ENCODE measurements around the gene KLHL18. TPM values are rescaled to one million over a fixed set of nuclear protein-coding genes. Genes with fewer than 3 reads are reported as not detected.
"Not testable (repeated sequence)": the region's sequence is repeated elsewhere in the genome, so short reads cannot be mapped to it uniquely, and the experiment has no call there.

The KLHL18 gene
- total RNA-seq, 1 donor from 2014 or later = 49.3 TPM

- Mint-ChIP-seq H3K9me3 (no peaks in the 10 kb centered on the region), H3K36me3 (ENCODE audit: low read depth) (peaks cover 24% of the 10 kb centered on the region), H3K27ac (no peak overlapping the region), H3K4me3 (no peak overlapping the region), H3K4me1 (peaks cover 12% of the 10 kb centered on the region), H3K27me3 (no peaks in the 10 kb centered on the region)
- no peak for DNase-seq
- intact Hi-C loops (cut with micrococcal nuclease) = no loop called here
Measured at GRCh38 chr3:47291158-47291753, 8.5 kb downstream of the KLHL18 start.

GRCh38 chr3:47291754-47292420 is 9.1 kb downstream of the KLHL18 start:
- DNase-seq; H3K27ac Mint-ChIP-seq; H3K27me3 Mint-ChIP-seq; H3K9me3 Mint-ChIP-seq; intact Hi-C loops (cut with micrococcal nuclease); H3K4me3 Mint-ChIP-seq: not testable (repeated sequence)
- Mint-ChIP-seq H3K4me1 (peaks cover 17% of the 10 kb centered on the region), H3K36me3 (ENCODE audit: low read depth) (peaks cover 21% of the 10 kb centered on the region)

- Mint-ChIP-seq H3K36me3 (ENCODE audit: low read depth) (peaks cover 24% of the 10 kb centered on the region), H3K27me3 (no peaks in the 10 kb centered on the region), H3K27ac (no peak overlapping the region), H3K4me1 (peaks cover 21% of the 10 kb centered on the region), H3K4me3 (no peak overlapping the region), H3K9me3 (no peaks in the 10 kb centered on the region)
- intact Hi-C loops (cut with micrococcal nuclease) = no loop called here
- no peak for DNase-seq
Measured at GRCh38 chr3:47293822-47294221, 11.1 kb downstream of the KLHL18 start.

- Mint-ChIP-seq H3K9me3 (no peaks in the 10 kb centered on the region), H3K4me1 (peaks cover 20% of the 10 kb centered on the region), H3K36me3 (ENCODE audit: low read depth) (peaks cover 19% of the 10 kb centered on the region), H3K27ac (no peak overlapping the region), H3K27me3 (no peaks in the 10 kb centered on the region), H3K4me3 (no peak overlapping the region)
- DNase-seq = no peak
- intact Hi-C loops (cut with micrococcal nuclease) = no loop called here
Measured at GRCh38 chr3:47294392-47294791, 11.6 kb downstream of the KLHL18 start.

- DNase-seq = no peak
- intact Hi-C loops (cut with micrococcal nuclease) = no loop called here
- no peaks in the 10 kb centered on the region for H3K27me3 Mint-ChIP-seq
Measured at GRCh38 chr3:47295322-47295721, 12.6 kb downstream of the KLHL18 start.

GRCh38 chr3:47295976-47296375 is 13.2 kb downstream of the KLHL18 start:
- H3K4me1 Mint-ChIP-seq = peaks cover 21% of the 10 kb centered on the region
- no peak overlapping the region for H3K27ac Mint-ChIP-seq
- peaks cover 9% of the 10 kb centered on the region for H3K36me3 Mint-ChIP-seq (ENCODE audit: low read depth)
- DNase-seq = no peak
- intact Hi-C loops (cut with micrococcal nuclease) = no loop called here
- H3K4me3 Mint-ChIP-seq = no peak overlapping the region
- H3K9me3 Mint-ChIP-seq = no peaks in the 10 kb centered on the region
- no peaks in the 10 kb centered on the region for H3K27me3 Mint-ChIP-seq

More at GRCh38 chr3:47295322-47295721, 12.6 kb downstream of the KLHL18 start:
- Mint-ChIP-seq H3K4me3 (no peak overlapping the region), H3K36me3 (ENCODE audit: low read depth) (peaks cover 15% of the 10 kb centered on the region), H3K4me1 (peaks cover 21% of the 10 kb centered on the region), H3K9me3 (no peaks in the 10 kb centered on the region), H3K27ac (peak overlapping the region; percentile 61)

GRCh38 chr3:47296562-47297302 is 14.0 kb downstream of the KLHL18 start:
- Mint-ChIP-seq H3K27me3 (no peaks in the 10 kb centered on the region), H3K4me3 (no peak overlapping the region), H3K36me3 (ENCODE audit: low read depth) (peaks cover 12% of the 10 kb centered on the region), H3K4me1 (peaks cover 21% of the 10 kb centered on the region), H3K9me3 (no peaks in the 10 kb centered on the region), H3K27ac (no peak overlapping the region)
- DNase-seq = no peak
- intact Hi-C loops (cut with micrococcal nuclease) = no loop called here

- Mint-ChIP-seq H3K27ac (no peak overlapping the region), H3K9me3 (no peaks in the 10 kb centered on the region), H3K4me1 (peaks cover 23% of the 10 kb centered on the region), H3K4me3 (no peak overlapping the region), H3K27me3 (no peaks in the 10 kb centered on the region), H3K36me3 (ENCODE audit: low read depth) (peaks cover 21% of the 10 kb centered on the region)
- intact Hi-C loops (cut with micrococcal nuclease) = no loop called here
- DNase-seq = no peak
Measured at GRCh38 chr3:47298439-47298838, 15.7 kb downstream of the KLHL18 start.

GRCh38 chr3:47299381-47300318 is 16.9 kb downstream of the KLHL18 start:
- H3K9me3 Mint-ChIP-seq = no peaks in the 10 kb centered on the region
- no peak overlapping the region for H3K27ac Mint-ChIP-seq
- H3K27me3 Mint-ChIP-seq = no peaks in the 10 kb centered on the region
- no peak overlapping the region for H3K4me3 Mint-ChIP-seq
- H3K4me1 Mint-ChIP-seq = peaks cover 23% of the 10 kb centered on the region
- intact Hi-C loops (cut with micrococcal nuclease) = no loop called here
- DNase-seq = no peak
- peaks cover 25% of the 10 kb centered on the region for H3K36me3 Mint-ChIP-seq (ENCODE audit: low read depth)

GRCh38 chr3:47301456-47301855 is 18.7 kb downstream of the KLHL18 start:
- no peak for DNase-seq
- H3K4me1 Mint-ChIP-seq = peaks cover 17% of the 10 kb centered on the region
- no peaks in the 10 kb centered on the region for H3K27me3 Mint-ChIP-seq
- no peaks in the 10 kb centered on the region for H3K9me3 Mint-ChIP-seq
- intact Hi-C loops (cut with micrococcal nuclease) = no loop called here
- H3K36me3 Mint-ChIP-seq (ENCODE audit: low read depth) = peaks cover 33% of the 10 kb centered on the region
- H3K4me3 Mint-ChIP-seq = no peak overlapping the region
- no peak overlapping the region for H3K27ac Mint-ChIP-seq

GRCh38 chr3:47306022-47306421 is 23.3 kb downstream of the KLHL18 start:
- no peaks in the 10 kb centered on the region for H3K27me3 Mint-ChIP-seq
- peaks cover 49% of the 10 kb centered on the region for H3K36me3 Mint-ChIP-seq (ENCODE audit: low read depth)

GRCh38 chr3:47309231-47309630 is 26.5 kb downstream of the KLHL18 start:
- H3K27ac Mint-ChIP-seq; H3K27me3 Mint-ChIP-seq; H3K4me3 Mint-ChIP-seq; intact Hi-C loops (cut with micrococcal nuclease); DNase-seq; H3K9me3 Mint-ChIP-seq: not testable (repeated sequence)
- peaks cover 34% of the 10 kb centered on the region for H3K36me3 Mint-ChIP-seq (ENCODE audit: low read depth)
- peaks cover 10% of the 10 kb centered on the region for H3K4me1 Mint-ChIP-seq

More at GRCh38 chr3:47306022-47306421, 23.3 kb downstream of the KLHL18 start:
- intact Hi-C loops (cut with micrococcal nuclease) = no loop called here
- peak overlapping the region; percentile 3 for H3K27ac Mint-ChIP-seq
- H3K9me3 Mint-ChIP-seq = no peaks in the 10 kb centered on the region
- no peak overlapping the region for H3K4me3 Mint-ChIP-seq
- peaks cover 8% of the 10 kb centered on the region for H3K4me1 Mint-ChIP-seq
- DNase-seq = no peak

- Mint-ChIP-seq H3K4me3 (no peak overlapping the region), H3K27me3 (no peaks in the 10 kb centered on the region), H3K9me3 (no peaks in the 10 kb centered on the region), H3K27ac (no peak overlapping the region), H3K4me1 (peaks cover 12% of the 10 kb centered on the region), H3K36me3 (ENCODE audit: low read depth) (peaks cover 30% of the 10 kb centered on the region)
- DNase-seq = no peak
- intact Hi-C loops (cut with micrococcal nuclease) = no loop called here
Measured at GRCh38 chr3:47310391-47310790, 27.6 kb downstream of the KLHL18 start.

Measured in activated CD4-positive, alpha-beta T cell treated with anti-CD3 and anti-CD28 coated beads, Interleukin-2, amount 10 ng/mL, durations not matched to agents 24 days and 14 days (primary cell).